Fibroblast of villous mesenchyme (primary cell): ENCODE data around the gene NFYA. TPM values are rescaled to one million over a fixed set of nuclear protein-coding genes. Genes with fewer than 3 reads are reported as not detected.

Experiments used
- DNase-seq: peaks from one replicate; pipeline ENCODE4 v3.0.0-alpha.2; 2010; ENCODE audit warnings: low read depth
- H3K4me3 ChIP-seq: 2 replicates; pipeline ENCODE4 v1.5.1; 2011; ENCODE audit warnings: low read depth, mild to moderate bottlenecking, low read length
- CTCF ChIP-seq: IDR thresholded peaks from 2 replicates; pipeline ENCODE4 v1.5.1; 2012; ENCODE audit warnings: low read depth, mild to moderate bottlenecking, low read length; ENCODE audit not compliant: insufficient read depth
- total RNA-seq: library from RNA; depleted of rRNA; stranded (reverse); fragments of >200 nt; gene quantifications from 2 replicates; pipeline ENCODE4 v1.2.3, GENCODE V29; 2012

Gene NFYA
- total RNA-seq, 1 donor: 10.4 TPM

- DNase-seq: no peak
- no peak overlapping the region for H3K4me3 ChIP-seq
- no peak for TF ChIP-seq CTCF
Observed at GRCh38 chr6:41032830-41033229, 39.9 kb upstream of the NFYA start.

- no peak for TF ChIP-seq CTCF
- no peak for DNase-seq
- no peak overlapping the region for H3K4me3 ChIP-seq
Observed at GRCh38 chr6:41033776-41034175, 39.0 kb upstream of the NFYA start.

GRCh38 chr6:41036186-41036585 is 36.6 kb upstream of the NFYA start:
- no peak overlapping the region for H3K4me3 ChIP-seq
- no peak for DNase-seq

GRCh38 chr6:41036601-41037000 is 36.2 kb upstream of the NFYA start:
- DNase-seq: no peak
- no peak for TF ChIP-seq CTCF
- H3K4me3 ChIP-seq: no peak overlapping the region

More at GRCh38 chr6:41036186-41036585, 36.6 kb upstream of the NFYA start:
- TF ChIP-seq CTCF: no peak

- no peak for TF ChIP-seq CTCF
- no peak overlapping the region for H3K4me3 ChIP-seq
- DNase-seq: no peak
Observed at GRCh38 chr6:41037107-41037900, 35.5 kb upstream of the NFYA start.

GRCh38 chr6:41038205-41038604 is 34.6 kb upstream of the NFYA start:
- TF ChIP-seq CTCF: no peak
- DNase-seq: no peak
- no peak overlapping the region for H3K4me3 ChIP-seq
